NCI-H524 treated with DMSO at 0.1 percent for 48 hours (cell line): ENCODE results near the gene SLC29A1.

ENCODE experiments used
- DNase-seq: peaks from one replicate; lab custom pipeline; 2025; lab: John Stamatoyannopoulos, UW

SLC29A1 gene

GRCh38 chr6:44268095-44268628 is 44.8 kb downstream of the SLC29A1 start:
- no peak for DNase-seq

- DNase-seq = no peak
Measured at GRCh38 chr6:44269178-44269920, 46.0 kb downstream of the SLC29A1 start.

DNA sequence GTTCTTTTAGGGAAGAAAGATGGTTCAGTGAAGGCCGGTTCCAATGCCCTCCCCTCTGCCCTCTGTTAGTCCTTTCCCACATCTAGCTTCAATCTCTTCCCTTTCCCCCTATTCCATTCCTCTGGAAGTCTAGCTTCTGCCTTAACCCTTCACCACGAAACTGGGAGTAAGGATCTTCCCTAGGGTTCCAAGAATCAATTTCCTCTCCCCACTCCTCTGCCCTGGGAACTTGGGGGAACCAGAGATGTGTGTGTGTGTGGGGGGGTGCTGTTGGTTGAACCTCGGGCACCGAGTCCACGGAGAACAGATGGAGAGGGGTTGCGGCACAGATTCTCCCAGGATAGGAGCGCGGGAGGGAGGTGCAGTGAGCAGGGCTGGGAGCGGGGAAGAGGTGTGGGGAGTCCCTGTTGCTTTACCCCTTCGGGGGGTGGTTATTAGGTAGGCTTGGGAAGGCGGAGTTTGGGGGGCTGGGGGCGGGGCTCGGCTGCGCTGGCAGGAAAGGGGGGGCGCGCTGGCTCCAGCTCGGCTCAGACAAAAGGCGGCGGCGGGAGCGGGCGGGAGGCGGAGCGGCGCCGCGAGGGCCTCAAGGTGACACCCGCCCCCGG is 46.6 kb downstream of the SLC29A1 start, which contains the start of gene TMEM151B:
Gene TMEM151B, plus strand, starts transcription at position 530 of the 605 bp plus-strand sequence. CDS start 293 bp downstream, outside the sequence.
- DNase-seq = no peak

- DNase-seq = no peak
Measured at GRCh38 chr6:44270526-44271405, 47.4 kb downstream of the SLC29A1 start.

GRCh38 chr6:44271406-44271723 is 48.0 kb downstream of the SLC29A1 start:
- DNase-seq = no peak

GRCh38 chr6:44271914-44272313 is 48.5 kb downstream of the SLC29A1 start:
- no peak for DNase-seq

DNA sequence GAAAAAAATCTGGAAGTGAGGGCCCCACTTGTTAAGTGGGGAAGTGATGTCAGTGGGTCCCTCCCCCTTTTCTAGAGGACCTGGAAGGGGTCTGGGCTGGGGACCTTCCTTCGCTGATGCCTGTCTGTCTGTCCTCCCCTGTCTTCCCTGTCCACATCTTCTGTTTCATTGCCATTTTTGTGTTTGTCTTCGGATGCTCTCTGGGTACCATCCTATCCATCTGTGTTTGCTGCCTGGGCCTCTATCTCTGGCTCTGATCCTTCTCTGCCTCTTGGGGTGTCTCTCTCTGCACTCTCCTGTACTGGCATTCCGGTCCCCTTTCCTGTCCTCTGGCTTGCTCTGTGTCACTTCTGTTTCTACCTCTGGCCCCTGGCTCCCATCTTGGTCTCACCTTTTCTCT is 49.1 kb downstream of the SLC29A1 start:
- no peak for DNase-seq

- DNase-seq = no peak
Measured at GRCh38 chr6:44272999-44273566, 49.7 kb downstream of the SLC29A1 start.

DNA sequence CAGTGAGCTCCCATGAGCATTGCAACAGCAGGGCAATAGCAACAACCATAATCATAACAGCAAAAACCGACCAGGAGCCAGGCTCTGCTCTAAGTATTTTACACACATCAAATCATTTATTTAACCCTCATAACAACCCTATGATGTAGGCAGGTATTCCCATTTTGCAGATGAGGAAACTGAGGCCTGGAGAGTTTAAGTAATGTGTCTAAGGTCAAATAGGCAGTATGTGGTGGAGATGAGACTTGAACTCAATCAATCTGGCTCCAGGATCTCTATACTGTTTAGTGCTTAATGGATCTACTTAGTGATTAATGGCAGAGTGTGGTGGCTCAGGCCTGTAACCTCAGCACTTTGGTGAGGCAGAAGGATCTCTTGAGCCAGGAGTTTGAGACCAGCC is 50.2 kb downstream of the SLC29A1 start:
- no peak for DNase-seq

DNA sequence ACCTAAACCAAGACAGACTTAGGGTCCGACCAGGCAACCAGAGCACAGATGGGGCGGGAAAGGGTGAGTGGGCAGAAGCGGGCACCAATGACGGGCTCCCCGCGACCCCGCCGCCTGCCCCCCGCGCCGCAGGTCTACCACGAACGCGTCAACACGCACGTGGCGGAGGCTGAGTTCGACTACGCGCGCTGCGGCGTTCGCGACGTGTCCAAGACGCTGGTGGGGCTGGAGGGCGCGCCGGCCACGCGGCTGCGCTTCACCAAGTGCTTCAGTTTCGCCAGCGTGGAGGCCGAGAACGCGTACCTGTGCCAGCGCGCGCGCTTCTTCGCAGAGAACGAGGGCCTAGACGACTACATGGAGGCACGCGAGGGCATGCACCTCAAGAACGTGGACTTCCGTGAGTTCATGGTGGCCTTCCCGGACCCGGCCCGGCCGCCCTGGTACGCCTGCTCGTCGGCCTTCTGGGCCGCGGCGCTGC is 51.9 kb downstream of the SLC29A1 start:
- no peak for DNase-seq

- no peak for DNase-seq
Measured at GRCh38 chr6:44275749-44276648, 52.6 kb downstream of the SLC29A1 start.

DNA sequence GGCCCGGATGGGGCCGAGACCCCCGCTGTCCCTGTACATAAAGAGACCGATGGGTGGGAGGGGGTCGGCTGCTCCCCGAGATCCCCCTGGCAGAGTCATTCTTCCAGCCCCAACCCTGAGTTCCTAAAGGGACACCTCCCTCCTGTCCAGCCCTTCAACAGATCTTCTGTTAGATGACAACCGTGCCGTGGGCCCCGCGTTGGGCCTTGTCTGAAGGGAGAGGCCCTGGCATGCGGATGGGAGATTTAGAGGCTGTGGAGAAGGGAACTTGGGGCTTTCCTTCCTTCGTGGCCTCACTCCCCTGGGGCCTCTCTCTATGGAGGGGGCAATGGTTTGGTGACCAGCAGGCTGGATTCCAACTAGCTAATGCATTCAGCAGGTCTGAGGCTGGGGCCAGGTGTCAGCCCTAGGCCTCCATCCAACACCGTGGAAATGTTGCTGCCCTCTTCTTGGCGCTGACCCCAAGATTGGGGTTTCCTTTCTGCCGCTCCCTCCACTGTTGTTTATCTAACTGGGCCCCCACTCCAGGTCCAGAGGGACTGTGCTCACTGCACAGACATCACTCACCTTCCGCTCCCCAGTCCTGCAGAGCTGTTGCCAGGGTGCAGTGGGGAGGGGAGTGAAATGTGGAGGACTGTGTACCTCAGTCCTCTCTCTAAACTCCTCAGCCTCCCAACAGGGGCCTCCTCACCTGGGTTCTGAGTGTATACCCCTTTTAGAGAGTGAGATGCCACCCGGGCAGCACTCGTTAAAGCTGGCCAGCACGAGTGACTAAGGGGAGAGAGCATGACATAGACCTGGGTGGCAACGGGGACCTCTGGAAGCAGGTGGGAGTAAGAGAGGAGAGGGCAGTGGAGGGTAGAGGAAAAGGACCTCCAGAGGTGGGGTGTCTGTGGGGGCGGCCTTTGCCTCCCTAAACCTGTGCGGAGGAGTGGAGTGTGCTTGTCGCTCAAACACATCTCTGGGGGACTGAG is 53.6 kb downstream of the SLC29A1 start:
- DNase-seq = no peak

GRCh38 chr6:44277763-44278162 is 54.4 kb downstream of the SLC29A1 start:
- no peak for DNase-seq

GRCh38 chr6:44278315-44278714 is 54.9 kb downstream of the SLC29A1 start:
- DNase-seq = no peak

GRCh38 chr6:44278774-44279697 is 55.6 kb downstream of the SLC29A1 start:
- DNase-seq = no peak
